ENCODE data around the gene TRAPPC6A.

DNA sequence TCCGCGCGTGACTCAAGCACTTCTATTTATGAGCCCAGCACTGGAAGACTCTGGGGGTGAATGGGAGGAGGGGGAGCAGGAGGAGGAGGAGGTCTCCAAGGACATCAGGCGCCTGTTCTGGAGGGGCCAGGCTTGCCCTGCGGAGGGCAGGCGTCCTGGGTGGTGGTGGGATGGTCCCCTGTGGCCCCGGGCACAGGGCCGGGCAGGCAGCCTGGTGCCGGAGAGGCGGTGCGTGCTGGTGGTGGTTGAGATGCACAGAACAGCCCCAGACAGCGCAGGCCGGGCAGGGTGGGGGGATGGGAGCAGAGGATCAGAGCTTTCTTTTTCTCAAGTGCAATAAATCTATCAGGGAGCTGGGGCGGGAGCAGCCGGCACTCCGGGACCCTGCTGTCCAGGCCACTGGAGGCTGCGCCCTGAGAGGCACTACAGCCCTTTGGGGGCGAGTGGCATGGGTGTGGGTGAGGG lies 31.3 kb downstream of the TRAPPC6A start:
- TF ChIP-seq, protein P1, sequence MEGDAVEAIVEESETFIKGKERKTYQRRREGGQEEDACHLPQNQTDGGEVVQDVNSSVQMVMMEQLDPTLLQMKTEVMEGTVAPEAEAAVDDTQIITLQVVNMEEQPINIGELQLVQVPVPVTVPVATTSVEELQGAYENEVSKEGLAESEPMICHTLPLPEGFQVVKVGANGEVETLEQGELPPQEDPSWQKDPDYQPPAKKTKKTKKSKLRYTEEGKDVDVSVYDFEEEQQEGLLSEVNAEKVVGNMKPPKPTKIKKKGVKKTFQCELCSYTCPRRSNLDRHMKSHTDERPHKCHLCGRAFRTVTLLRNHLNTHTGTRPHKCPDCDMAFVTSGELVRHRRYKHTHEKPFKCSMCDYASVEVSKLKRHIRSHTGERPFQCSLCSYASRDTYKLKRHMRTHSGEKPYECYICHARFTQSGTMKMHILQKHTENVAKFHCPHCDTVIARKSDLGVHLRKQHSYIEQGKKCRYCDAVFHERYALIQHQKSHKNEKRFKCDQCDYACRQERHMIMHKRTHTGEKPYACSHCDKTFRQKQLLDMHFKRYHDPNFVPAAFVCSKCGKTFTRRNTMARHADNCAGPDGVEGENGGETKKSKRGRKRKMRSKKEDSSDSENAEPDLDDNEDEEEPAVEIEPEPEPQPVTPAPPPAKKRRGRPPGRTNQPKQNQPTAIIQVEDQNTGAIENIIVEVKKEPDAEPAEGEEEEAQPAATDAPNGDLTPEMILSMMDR (IDR thresholded peaks at IDR 0.05 in 4 of 5, conservative IDR thresholded peaks at IDR 0.05 in 1 of 5): no peak
- TF ChIP-seq POLR2A (IDR thresholded peaks at IDR 0.05): no peak
